GM19238 (cell line): ENCODE data around the gene SORD.
"Not testable (repeated sequence)": the region's sequence is repeated elsewhere in the genome, so short reads cannot be mapped to it uniquely, and the experiment has no call there.

Source experiments
- DNase-seq: peaks from one replicate; pipeline ENCODE4 v3.0.0; 2011; ENCODE audit warnings: low spot score; ENCODE audit not compliant: insufficient read length

The SORD gene

DNA sequence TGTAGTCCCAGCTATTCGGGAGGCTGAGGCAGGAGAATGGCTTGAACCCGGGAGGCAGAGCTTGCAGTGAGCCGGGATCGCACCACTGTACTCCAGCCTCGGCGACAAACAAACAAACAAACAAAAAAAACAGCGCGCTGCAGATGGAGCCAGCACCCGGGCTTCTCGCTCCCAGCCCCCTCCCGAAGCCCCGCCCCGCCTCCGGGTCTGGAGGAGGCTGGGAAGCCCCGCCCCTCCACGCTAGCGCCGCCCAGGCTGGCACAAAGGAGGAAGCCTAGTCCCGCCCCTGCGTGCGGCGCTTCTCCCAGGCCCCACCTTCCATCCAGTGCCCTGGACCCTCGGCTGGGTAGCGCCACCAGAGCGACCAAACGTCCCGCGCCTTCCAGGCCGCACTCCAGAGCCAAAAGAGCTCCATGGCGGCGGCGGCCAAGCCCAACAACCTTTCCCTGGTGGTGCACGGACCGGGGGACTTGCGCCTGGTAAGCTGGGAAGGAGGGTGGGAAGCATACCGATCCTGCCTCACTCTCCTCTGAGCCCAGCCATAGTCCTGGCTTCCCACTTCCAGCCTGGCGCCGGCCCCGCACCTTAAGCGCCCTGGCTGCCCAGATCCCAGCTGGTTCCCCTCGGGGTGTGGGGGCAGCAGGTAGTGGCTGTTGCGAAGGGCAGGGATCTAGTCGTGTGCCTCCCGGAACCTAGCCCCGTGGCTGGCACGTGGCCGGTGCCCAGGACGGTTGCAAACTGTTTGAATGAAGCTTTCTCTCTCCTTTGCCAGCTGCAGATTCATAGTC lies at the start of gene SORD:
Gene SORD, plus strand, starts transcription at position 325 of the 788 bp plus-strand sequence. Its CDS starts 89 bp downstream, at position 414.
- DNase-seq = peak; percentile 93

GRCh38 chr15:44976183-44976582 lies 46.8 kb upstream of the SORD start:
- not testable (repeated sequence) for DNase-seq

DNA sequence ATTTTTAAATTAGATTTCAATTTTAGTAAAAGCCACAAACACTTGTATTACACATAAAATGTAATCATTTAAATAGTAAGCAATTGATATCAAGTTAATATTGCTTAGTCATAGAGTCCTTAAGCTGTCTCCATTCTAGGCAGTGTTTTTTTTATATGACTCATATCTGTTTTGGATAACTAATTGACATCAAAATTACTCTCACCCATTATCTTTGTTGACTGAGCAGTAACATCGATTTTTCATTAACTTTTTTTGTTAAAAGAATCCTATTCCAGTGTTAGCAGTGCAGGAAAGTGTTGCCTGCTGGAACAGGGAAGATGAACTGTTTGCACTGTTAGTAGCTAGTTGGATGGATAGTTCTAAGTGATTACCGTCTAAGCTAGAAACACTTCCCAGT lies 45.2 kb upstream of the SORD start:
- not testable (repeated sequence) for DNase-seq

GRCh38 chr15:44979617-44980339 lies 43.2 kb upstream of the SORD start:
- not testable (repeated sequence) for DNase-seq

GRCh38 chr15:44984144-44984543 lies 38.9 kb upstream of the SORD start:
- not testable (repeated sequence) for DNase-seq

- not testable (repeated sequence) for DNase-seq
Measured at GRCh38 chr15:44986346-44987055, 36.5 kb upstream of the SORD start.

DNA sequence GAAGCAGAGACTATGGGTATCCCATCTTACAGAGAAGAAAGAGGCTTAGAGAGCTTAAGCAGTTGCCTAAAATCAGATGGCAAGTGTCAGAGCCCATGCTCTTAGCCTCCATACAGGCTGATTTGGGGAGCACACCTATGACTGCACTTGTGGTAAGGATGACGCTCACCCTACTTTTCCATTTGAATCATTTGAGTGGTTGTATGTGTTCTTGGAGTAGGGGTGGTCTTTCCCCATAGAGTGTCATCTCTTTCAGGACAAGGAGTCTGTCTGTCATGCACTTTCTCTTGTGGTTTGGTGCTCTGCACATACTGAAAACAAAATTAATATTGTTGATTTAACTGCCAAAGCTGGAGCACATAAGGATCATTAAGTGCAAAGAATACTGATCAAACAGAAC lies 35.3 kb upstream of the SORD start:
- DNase-seq = not testable (repeated sequence)

DNA sequence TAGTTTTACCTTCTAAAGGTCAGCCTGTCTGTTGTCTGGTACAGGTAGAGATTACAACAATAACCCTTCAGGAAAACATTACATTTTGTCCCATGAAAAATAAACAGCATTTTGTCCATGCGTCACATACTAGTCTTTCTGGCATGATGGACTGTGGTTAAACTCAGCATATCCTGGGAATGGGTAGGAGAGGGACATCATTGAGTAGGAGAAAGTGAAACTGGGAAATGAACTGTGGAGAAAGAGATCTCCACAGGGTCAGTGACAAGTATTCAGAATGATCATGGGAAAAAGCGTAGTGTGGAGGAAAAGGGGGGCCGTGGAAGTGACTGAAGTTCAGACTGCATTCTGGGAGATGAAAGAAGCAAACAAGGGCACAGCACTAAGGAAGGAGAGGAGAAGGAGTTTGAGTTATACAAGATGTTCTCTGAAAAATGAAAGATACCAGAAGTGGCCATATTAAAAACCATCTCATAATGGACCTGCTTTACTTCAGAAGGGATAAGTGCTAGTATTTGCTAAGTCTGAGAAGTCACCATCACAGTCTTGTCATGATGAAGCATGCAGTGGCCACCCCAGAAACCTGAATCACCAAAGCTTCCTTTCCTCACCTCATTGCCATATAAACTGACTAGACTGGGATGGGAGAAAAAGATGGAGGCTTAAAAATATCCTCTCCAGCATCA lies 34.7 kb upstream of the SORD start:
- not testable (repeated sequence) for DNase-seq

DNA sequence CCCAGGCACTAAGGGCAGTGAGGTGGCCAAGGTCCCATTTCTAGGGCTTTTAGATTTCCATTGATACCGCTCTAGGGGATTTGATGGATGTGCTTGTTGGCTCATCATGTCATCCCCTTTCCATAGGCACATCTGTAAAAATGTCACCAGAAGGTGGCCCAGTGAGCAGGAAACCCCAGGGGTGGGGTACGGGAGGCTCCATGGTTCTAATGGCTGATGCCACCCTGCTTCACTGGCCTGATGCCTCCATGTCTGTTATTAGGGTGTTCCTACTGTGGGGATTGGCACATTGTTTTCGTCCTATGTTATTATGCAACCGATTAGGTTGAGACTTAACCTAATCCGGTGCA lies 34.1 kb upstream of the SORD start:
- not testable (repeated sequence) for DNase-seq

DNA sequence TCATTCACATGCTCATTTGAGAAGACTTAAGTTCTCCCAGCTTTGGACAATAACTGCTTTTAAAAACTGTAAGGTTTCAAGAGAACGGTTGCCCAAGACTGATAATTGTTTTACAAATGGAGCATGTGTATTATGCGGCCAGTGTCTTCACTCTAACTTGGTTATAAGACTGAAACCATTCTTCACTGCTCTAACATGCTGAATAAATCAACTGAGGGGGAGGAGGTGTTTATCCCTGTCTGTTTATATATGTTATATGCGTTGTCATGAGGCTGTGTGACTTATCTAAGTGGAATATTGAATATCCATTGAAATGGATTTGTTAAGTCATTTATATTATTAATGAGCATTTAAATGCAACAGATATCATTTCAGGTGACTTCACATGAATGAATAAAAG lies 25.4 kb upstream of the SORD start:
- DNase-seq = not testable (repeated sequence)

- DNase-seq = no peak
Measured at GRCh38 chr15:44999105-44999504, 23.9 kb upstream of the SORD start.

GRCh38 chr15:45001180-45001579 lies 21.8 kb upstream of the SORD start:
- not testable (repeated sequence) for DNase-seq

GRCh38 chr15:45003731-45004410 lies 19.1 kb upstream of the SORD start:
- DNase-seq = not testable (repeated sequence)

DNA sequence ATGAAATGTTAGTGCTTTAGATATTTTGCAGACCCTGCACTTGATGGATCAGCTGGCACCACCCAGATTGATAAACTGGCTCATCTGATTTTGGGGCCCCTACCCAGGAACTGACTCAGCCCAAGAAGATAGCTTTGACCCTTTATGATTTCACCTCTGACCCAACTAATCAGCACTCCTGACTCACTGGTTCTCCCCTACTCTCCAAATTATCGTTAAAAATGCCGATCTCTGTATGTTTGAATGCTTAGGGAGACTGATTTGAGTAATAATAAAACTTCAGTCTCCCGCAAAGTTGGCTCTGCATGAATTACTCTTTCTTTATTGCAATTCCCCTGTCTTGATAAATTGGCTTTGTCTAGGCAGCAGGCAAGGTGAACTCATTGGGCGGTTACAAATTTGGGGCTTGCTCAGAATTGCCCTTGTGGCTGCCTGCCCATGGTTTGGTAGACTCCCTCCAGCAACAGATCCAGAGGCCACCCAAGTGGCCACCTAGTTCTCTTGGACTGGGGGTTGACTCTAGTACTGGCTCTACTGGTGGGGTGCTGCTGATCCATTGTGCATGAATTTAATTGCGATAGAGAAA lies 18.3 kb upstream of the SORD start:
- not testable (repeated sequence) for DNase-seq

DNA sequence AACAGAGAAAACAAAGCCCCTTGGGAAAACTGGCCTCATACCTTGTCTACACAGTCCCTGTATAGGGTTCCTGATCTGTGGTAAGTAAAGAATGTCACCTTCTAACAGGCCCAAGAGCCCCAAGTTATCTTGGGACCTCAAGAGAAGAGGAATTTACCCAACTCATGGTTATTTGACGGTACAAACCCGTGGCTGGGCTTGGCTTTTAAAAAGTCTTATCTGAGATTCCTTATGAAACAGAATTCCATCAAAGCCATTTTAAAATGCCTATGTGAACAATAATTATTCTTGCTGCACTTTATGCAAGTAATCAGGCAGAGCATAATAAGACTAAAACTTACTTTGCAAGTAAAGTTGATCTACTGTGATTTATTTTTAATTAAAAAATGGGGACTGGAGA lies 13.9 kb upstream of the SORD start:
- DNase-seq = no peak

- not testable (repeated sequence) for DNase-seq
Measured at GRCh38 chr15:45015114-45015513, 7.9 kb upstream of the SORD start.

DNA sequence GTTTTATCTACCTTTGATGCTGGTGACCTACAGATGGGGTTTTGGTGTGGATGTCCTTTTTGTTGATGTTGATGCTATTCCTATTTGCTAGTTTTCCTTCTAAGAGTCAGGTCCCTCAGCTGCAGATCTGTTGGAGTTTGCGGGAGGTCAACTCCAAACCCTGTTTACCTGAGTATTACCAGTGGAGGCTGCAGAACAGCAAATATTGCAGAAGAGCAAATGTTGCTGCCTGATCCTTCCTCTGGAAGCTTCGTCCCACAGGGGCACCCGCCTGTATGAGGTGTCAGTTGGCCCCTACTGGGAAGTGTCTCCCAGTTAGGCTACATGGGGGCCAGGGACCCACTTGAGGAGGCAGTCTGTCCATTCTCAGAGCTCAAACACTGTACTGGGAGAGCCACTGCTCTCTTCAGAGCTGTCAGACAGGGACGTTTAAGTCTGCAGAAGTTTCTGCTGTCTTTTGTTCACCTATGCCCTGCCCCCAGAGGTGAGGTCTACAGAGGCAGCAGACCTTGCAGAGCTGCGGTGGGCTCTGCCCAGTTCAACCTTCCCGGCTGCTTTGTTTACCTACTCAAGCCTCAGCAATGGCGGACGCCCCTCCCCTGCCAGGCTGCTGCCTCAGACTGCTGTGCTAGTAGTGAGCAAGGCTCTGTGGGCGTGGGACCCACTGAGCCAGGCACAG lies 2.6 kb upstream of the SORD start:
- not testable (repeated sequence) for DNase-seq

GRCh38 chr15:45020901-45021259 lies 2.1 kb upstream of the SORD start:
- DNase-seq = not testable (repeated sequence)

GRCh38 chr15:45021348-45021747 lies 1.6 kb upstream of the SORD start:
- no peak for DNase-seq

GRCh38 chr15:45023659-45024225 lies 747 bp downstream of the SORD start:
- no peak for DNase-seq
